Mammary epithelial cell (primary cell): ENCODE measurements around the gene NPR3.

ENCODE experiments used
- EZH2 ChIP-seq: IDR thresholded peaks from 2 replicates; pipeline ENCODE4 v1.6.1; 2012; ENCODE audit warnings: low read length, inconsistent platforms, borderline replicate concordance
- TF ChIP-seq, protein P1 (sequence below), 2 donors: IDR thresholded peaks in 1 of 2; conservative IDR thresholded peaks in 1 of 2; 2 replicates each; pipeline ENCODE4 v1.5.1; 2011 to 2012; ENCODE audit warnings: inconsistent platforms in 2 of 2, low read length in 2 of 2, mild to moderate bottlenecking in 2 of 2, control low read depth in 1 of 2, low read depth in 1 of 2; ENCODE audit not compliant: insufficient read depth in 1 of 2; ENCODE audit errors: extremely low read depth in 1 of 2

DNA sequence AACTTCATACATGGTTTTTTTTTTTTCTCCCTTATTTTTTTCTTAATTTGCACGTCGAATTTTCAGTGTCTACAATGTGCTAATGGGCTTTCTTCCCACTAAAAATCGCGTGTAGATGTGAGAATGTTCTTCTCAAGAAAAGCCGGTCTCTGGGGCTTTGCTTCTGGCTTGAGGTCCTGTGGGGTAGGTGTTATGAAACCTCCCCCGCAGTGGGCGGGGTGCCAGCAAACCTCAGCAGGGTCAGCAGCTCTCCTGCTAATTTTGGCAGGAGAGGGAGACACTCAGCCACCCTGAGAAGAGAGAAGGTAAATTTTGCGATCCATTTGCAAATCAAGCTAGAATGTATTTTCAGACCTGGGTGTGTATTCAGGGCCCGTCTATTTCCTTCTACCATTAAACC lies 59.9 kb downstream of the NPR3 start:
- TF ChIP-seq EZH2: no peak
- TF ChIP-seq, protein P1, sequence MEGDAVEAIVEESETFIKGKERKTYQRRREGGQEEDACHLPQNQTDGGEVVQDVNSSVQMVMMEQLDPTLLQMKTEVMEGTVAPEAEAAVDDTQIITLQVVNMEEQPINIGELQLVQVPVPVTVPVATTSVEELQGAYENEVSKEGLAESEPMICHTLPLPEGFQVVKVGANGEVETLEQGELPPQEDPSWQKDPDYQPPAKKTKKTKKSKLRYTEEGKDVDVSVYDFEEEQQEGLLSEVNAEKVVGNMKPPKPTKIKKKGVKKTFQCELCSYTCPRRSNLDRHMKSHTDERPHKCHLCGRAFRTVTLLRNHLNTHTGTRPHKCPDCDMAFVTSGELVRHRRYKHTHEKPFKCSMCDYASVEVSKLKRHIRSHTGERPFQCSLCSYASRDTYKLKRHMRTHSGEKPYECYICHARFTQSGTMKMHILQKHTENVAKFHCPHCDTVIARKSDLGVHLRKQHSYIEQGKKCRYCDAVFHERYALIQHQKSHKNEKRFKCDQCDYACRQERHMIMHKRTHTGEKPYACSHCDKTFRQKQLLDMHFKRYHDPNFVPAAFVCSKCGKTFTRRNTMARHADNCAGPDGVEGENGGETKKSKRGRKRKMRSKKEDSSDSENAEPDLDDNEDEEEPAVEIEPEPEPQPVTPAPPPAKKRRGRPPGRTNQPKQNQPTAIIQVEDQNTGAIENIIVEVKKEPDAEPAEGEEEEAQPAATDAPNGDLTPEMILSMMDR (conservative IDR thresholded peaks at IDR 0.05 in 1 of 2, IDR thresholded peaks at IDR 0.05 in 1 of 2; ENCODE audit: extremely low read depth in 1 of 2, insufficient read depth in 1 of 2, low read depth in 1 of 2, low read length in 2 of 2): no peak
